A375 (cell line): Measurements from ENCODE around the gene MARCHF7. TPM values are rescaled to one million over a fixed set of nuclear protein-coding genes. Genes with fewer than 3 reads are reported as not detected.

Experiments used
- total RNA-seq: library from RNA; depleted of rRNA; stranded (reverse); fragments of >200 nt; shearing (Covaris generic); gene quantifications from 2 replicates; pipeline ENCODE4 v1.2.3, GENCODE V29; 2014; rRNA removed

MARCHF7 gene, protein sequence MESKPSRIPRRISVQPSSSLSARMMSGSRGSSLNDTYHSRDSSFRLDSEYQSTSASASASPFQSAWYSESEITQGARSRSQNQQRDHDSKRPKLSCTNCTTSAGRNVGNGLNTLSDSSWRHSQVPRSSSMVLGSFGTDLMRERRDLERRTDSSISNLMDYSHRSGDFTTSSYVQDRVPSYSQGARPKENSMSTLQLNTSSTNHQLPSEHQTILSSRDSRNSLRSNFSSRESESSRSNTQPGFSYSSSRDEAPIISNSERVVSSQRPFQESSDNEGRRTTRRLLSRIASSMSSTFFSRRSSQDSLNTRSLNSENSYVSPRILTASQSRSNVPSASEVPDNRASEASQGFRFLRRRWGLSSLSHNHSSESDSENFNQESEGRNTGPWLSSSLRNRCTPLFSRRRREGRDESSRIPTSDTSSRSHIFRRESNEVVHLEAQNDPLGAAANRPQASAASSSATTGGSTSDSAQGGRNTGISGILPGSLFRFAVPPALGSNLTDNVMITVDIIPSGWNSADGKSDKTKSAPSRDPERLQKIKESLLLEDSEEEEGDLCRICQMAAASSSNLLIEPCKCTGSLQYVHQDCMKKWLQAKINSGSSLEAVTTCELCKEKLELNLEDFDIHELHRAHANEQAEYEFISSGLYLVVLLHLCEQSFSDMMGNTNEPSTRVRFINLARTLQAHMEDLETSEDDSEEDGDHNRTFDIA
- total RNA-seq = 35.3 and 44.3 TPM in 2 replicates

DNA sequence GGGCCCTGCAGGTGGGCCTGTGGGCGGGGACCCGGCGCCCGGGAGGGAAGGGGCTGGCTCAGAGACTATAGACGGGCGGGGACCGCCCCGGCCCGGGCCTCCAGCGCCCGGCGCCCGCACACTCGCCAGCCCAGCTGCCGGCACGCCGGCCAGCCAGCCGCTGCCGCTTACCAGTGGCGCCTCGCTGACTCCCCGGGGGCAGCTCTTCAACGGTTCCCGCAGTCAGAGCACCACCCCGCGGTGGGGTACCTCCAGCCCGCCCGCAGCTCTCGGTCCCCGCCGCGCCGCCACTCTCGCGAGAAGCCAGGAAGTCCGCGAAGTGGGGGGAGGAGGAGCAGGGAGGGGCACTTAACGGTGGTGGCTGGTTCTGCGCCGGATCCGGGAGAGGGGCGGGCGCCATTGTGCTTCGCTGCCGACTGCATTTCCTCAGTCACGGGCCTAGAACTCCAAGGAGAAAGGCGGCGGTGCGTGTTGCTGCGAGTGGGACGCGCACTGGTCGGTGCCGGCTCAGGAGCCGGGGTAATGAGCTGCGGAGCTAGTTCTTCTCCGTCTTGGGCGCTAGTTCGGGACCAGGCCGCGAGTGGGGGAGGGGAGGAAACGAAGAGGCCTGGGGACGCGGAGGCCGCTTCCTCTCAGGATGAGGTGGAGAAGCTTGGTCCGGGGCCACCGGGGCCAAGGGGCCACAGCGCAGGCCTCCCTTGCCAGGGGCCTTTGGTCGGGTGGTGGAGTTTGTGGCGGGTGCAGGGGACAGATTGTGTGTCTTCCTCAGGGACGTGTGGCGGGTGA is at the start of gene MARCHF7:
Gene MARCHF7, plus strand, starts transcription at position 364 of the 786 bp plus-strand sequence. CDS start 16,517 bp downstream, outside the sequence.

Other genes starting within 250 kb of the MARCHF7 start
- 23.8 and 26.3 TPM in 2 replicates for gene BAZ2B, start 96.0 kb upstream of the MARCHF7 start, total RNA-seq
- gene CD302, start 85.7 kb downstream of the MARCHF7 start, total RNA-seq = 3.8 and 3.9 TPM in 2 replicates
- gene LY75, start 192.2 kb downstream of the MARCHF7 start, total RNA-seq = 0.08 TPM in 1 of 2 replicates, not detected in the other